Trophoblast cell (in vitro differentiated cells and primary cell): ENCODE data around the gene CELF1.
A peak's percentile ranks its signal among the peaks of the same experiment; 100 is the strongest.

Experiments
- DNase-seq, 2 donors: peaks; one replicate each; pipeline ENCODE4 v3.0.0-alpha.2; 2016
- H2AFZ ChIP-seq: 2 replicates; pipeline ENCODE4 v1.6.1; 2013; ENCODE audit warnings: low read length, moderate library complexity, mild to moderate bottlenecking; ENCODE audit not compliant: insufficient read depth, poor library complexity
- H2AK5ac ChIP-seq: 2 replicates; pipeline ENCODE4 v1.6.1; 2013; ENCODE audit warnings: mild to moderate bottlenecking, low read length
- H2BK120ac ChIP-seq: 2 replicates; pipeline ENCODE4 v1.6.1; 2013; ENCODE audit warnings: low read length, mild to moderate bottlenecking, moderate library complexity; ENCODE audit not compliant: insufficient read depth, poor library complexity
- H2BK12ac ChIP-seq: 2 replicates; pipeline ENCODE4 v1.6.1; 2013; ENCODE audit warnings: mild to moderate bottlenecking, low read length, moderate library complexity
- H2BK5ac ChIP-seq: 2 replicates; pipeline ENCODE4 v1.6.1; 2013; ENCODE audit warnings: low read length, low read depth, moderate library complexity, mild to moderate bottlenecking; ENCODE audit not compliant: poor library complexity
- H3K14ac ChIP-seq: 2 replicates; pipeline ENCODE4 v1.6.1; 2013; ENCODE audit warnings: mild to moderate bottlenecking, low read length
- H3K18ac ChIP-seq: 2 replicates; pipeline ENCODE4 v1.6.1; 2013; ENCODE audit warnings: mild to moderate bottlenecking, low read length
- H3K23ac ChIP-seq: 2 replicates; pipeline ENCODE4 v1.6.1; 2013; ENCODE audit warnings: low read length
- H3K27ac ChIP-seq: 2 replicates; pipeline ENCODE4 v1.5.1; 2013; ENCODE audit warnings: low read depth, mild to moderate bottlenecking, inconsistent platforms, low read length, moderate library complexity
- H3K27me3 ChIP-seq: 2 replicates; pipeline ENCODE4 v1.6.1; 2013; ENCODE audit warnings: inconsistent platforms, mild to moderate bottlenecking, low read length, moderate library complexity; ENCODE audit not compliant: insufficient read depth
- H3K36me3 ChIP-seq, 2 experiments: 1 replicate in 1 of 2; 2 replicates in 1 of 2; pipeline ENCODE4 v1.6.1; 2013; ENCODE audit warnings: low read length in 2 of 2, mild to moderate bottlenecking in 2 of 2, moderate library complexity in 1 of 2; ENCODE audit not compliant: insufficient read depth in 2 of 2, control insufficient read depth in 1 of 2
- H3K4ac ChIP-seq: 2 replicates; pipeline ENCODE4 v1.6.1; 2013; ENCODE audit warnings: low read depth, mild to moderate bottlenecking, low read length, moderate library complexity
- H3K4me1 ChIP-seq, 2 experiments: 1 replicate in 1 of 2; 2 replicates in 1 of 2; pipeline ENCODE4 v1.6.1; 2013; ENCODE audit warnings: low read length in 2 of 2, mild to moderate bottlenecking in 2 of 2, moderate library complexity in 1 of 2; ENCODE audit not compliant: insufficient read depth in 2 of 2, control insufficient read depth in 1 of 2
- H3K4me2 ChIP-seq: 2 replicates; pipeline ENCODE4 v1.6.1; 2013; ENCODE audit warnings: inconsistent platforms, mild to moderate bottlenecking, low read length, moderate library complexity
- H3K4me3 ChIP-seq: 2 replicates; pipeline ENCODE4 v1.5.1; 2013; ENCODE audit warnings: mild to moderate bottlenecking, low read depth, low read length, inconsistent platforms
- H3K79me1 ChIP-seq: one replicate; pipeline ENCODE4 v1.6.1; 2013; ENCODE audit warnings: low read length
- H3K79me2 ChIP-seq: 2 replicates; pipeline ENCODE4 v1.6.1; 2013; ENCODE audit warnings: low read length, mild to moderate bottlenecking; ENCODE audit not compliant: control insufficient read depth, insufficient read depth, poor library complexity
- H3K9ac ChIP-seq: 2 replicates; pipeline ENCODE4 v1.6.1; 2013; ENCODE audit warnings: mild to moderate bottlenecking, low read length
- H3K9me3 ChIP-seq: 2 replicates; pipeline ENCODE4 v1.6.1; 2013; ENCODE audit warnings: low read depth, mild to moderate bottlenecking, control low read depth, inconsistent platforms, low read length; ENCODE audit not compliant: insufficient read depth
- H4K12ac ChIP-seq: 2 replicates; pipeline ENCODE4 v1.6.1; 2013; ENCODE audit warnings: low read depth, mild to moderate bottlenecking, low read length, moderate library complexity
- H4K8ac ChIP-seq: 2 replicates; pipeline ENCODE4 v1.6.1; 2013; ENCODE audit warnings: low read depth, mild to moderate bottlenecking, low read length, moderate library complexity
- H4K91ac ChIP-seq: one replicate; pipeline ENCODE4 v1.6.1; 2013; ENCODE audit warnings: low read depth, mild to moderate bottlenecking, low read length, moderate library complexity
- WGBS: extraction: QIAGEN DNeasy Blood & Tissue Kit; methylation state at CpG from one replicate; pipeline ENCODE4 v1.1.7; 2013; ENCODE audit warnings: missing lambda C conversion rate; ENCODE audit not compliant: insufficient read length, insufficient coverage; ENCODE audit errors: extremely low coverage; 5-methylcytosine and 5-hydroxymethylcytosine counted together

Gene CELF1

GRCh38 chr11:47578524-47579494 lies 25.9 kb upstream of the CELF1 start, which contains the start of the genes KBTBD4 and NDUFS3:
Gene KBTBD4 (minus strand): TSS chr11:47578970. CDS start chr11:47578951, 19 bp downstream.
Gene NDUFS3 (plus strand): TSS chr11:47579074. CDS start chr11:47579092, 18 bp downstream.
- Histone ChIP-seq H3K79me1 (peaks cover 5% of the 10 kb centered on the region), H4K91ac (peak within 1 kb of the TSS; percentile 78), H3K4me2 (peak within 1 kb of the TSS; percentile 67), H3K14ac (peak within 1 kb of the TSS; percentile 89), H2AK5ac (peak within 1 kb of the TSS; percentile 16), H3K27ac (peak within 1 kb of the TSS; percentile 66), H3K9ac (peak within 1 kb of the TSS; percentile 90), H3K18ac (peak within 1 kb of the TSS; percentile 91), H3K4me1 (peaks cover 0 to 9% of the 10 kb centered on the region in 2 experiments), H3K27me3 (no peaks in the 10 kb centered on the region), H3K4me3 (peak within 1 kb of the TSS; percentile 95), H3K79me2 (peaks cover 6% of the 10 kb centered on the region), H3K9me3 (no peaks in the 10 kb centered on the region), H2BK120ac (peak within 1 kb of the TSS; percentile 69), H3K36me3 (peaks cover 30 to 39% of the 10 kb centered on the region in 2 experiments), H4K12ac (peak within 1 kb of the TSS; percentile 81), H3K23ac (no peak within 1 kb of the TSS), H4K8ac (peak within 1 kb of the TSS; percentile 92), H2BK5ac (peak within 1 kb of the TSS; percentile 71), H2BK12ac (no peak within 1 kb of the TSS), H3K4ac (peak within 1 kb of the TSS; percentile 67), H2AFZ (peak within 1 kb of the TSS; percentile 78)
- no CpG with 5 or more reads among the region's 72 CpGs for WGBS
- DNase-seq, result peak; percentile 86 to 97

DNA sequence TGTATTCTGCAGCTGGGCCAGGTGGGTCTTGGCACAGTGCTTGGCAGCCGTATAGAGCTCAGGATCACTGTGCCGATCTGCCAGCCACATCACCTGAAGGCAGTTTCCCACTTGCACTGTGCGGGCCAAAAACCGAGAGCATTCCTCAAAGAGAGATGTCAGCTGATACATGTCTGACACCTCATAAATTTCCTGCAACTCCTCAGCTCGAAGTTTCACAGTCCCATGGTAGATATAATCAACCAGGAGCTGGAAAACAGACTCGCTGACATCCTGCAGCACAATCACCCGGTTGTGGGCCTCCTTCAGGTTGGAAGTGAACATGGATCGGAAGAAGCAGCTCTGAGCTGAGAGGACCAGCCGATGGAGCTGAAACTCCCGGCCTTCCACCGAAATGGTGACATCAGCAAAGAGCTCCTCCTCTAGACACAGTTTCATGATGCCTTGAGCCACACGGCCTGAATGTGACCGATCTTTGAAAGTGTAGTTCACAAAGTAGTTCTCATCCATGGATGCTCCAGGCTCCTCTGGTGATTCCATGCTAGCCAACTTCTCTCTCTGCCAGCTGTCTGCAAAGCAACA lies 24.6 kb upstream of the CELF1 start:
- no CpG with 5 or more reads among the region's 13 CpGs for WGBS
- peaks cover 0 to 9% of the 10 kb centered on the region in 2 experiments for H3K4me1 ChIP-seq
- H2AFZ ChIP-seq, result no peak overlapping the region
- peaks cover 6% of the 10 kb centered on the region for H3K79me2 ChIP-seq
- peak overlapping the region; percentile 16 for H4K12ac ChIP-seq
- no peak overlapping the region for H3K23ac ChIP-seq
- DNase-seq, result no peak
- no peak overlapping the region for H3K4ac ChIP-seq
- H3K14ac ChIP-seq, result no peak overlapping the region
- no peak overlapping the region for H2BK5ac ChIP-seq
- peaks cover 5% of the 10 kb centered on the region for H3K79me1 ChIP-seq
- H2BK120ac ChIP-seq, result no peak overlapping the region
- H3K36me3 ChIP-seq, result peaks cover 29 to 38% of the 10 kb centered on the region in 2 experiments
- H2BK12ac ChIP-seq, result no peak overlapping the region
- H2AK5ac ChIP-seq, result no peak overlapping the region
- H4K91ac ChIP-seq, result no peak overlapping the region
- H3K4me3 ChIP-seq, result no peak overlapping the region
- H4K8ac ChIP-seq, result peak overlapping the region; percentile 9
- H3K18ac ChIP-seq, result no peak overlapping the region
- H3K9me3 ChIP-seq, result peaks cover 3% of the 10 kb centered on the region
- H3K27me3 ChIP-seq, result no peaks in the 10 kb centered on the region
- peak overlapping the region; percentile 67 for H3K4me2 ChIP-seq
- H3K27ac ChIP-seq, result no peak overlapping the region
- H3K9ac ChIP-seq, result no peak overlapping the region

DNA sequence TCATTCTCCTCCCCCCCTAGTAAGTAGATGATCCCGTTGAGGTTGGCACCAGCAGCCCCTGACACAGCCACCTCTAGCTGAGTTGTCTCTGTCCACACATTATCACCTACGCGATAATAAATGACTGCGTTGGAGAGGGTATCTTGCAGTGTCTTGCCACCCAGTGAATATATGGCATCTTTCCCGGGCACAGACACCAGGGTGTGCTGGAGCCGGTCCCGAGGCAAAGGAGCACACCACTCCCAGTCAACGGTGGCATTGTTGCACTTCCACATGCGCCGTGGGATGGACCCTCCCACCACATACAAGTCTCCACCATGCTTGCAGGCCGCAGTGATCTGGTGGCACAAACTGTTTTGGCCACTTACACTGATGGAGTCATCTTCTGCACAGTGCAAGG lies 20.4 kb upstream of the CELF1 start:
- Histone ChIP-seq H3K4me1 (peaks cover 0 to 4% of the 10 kb centered on the region in 2 experiments), H4K8ac (no peak overlapping the region), H3K9ac (no peak overlapping the region), H3K27me3 (no peaks in the 10 kb centered on the region), H3K9me3 (peaks cover 3% of the 10 kb centered on the region), H3K27ac (no peak overlapping the region), H4K91ac (no peak overlapping the region), H3K14ac (no peak overlapping the region), H3K79me2 (no peaks in the 10 kb centered on the region), H4K12ac (no peak overlapping the region), H3K36me3 (peaks cover 26 to 42% of the 10 kb centered on the region in 2 experiments), H3K4ac (no peak overlapping the region), H3K4me2 (no peak overlapping the region), H3K18ac (no peak overlapping the region), H2AFZ (no peak overlapping the region), H2AK5ac (no peak overlapping the region), H3K23ac (no peak overlapping the region), H3K4me3 (peak overlapping the region; percentile 32), H2BK5ac (no peak overlapping the region), H2BK12ac (no peak overlapping the region), H3K79me1 (no peaks in the 10 kb centered on the region), H2BK120ac (no peak overlapping the region)
- no peak for DNase-seq
- no CpG with 5 or more reads among the region's 11 CpGs for WGBS

DNA sequence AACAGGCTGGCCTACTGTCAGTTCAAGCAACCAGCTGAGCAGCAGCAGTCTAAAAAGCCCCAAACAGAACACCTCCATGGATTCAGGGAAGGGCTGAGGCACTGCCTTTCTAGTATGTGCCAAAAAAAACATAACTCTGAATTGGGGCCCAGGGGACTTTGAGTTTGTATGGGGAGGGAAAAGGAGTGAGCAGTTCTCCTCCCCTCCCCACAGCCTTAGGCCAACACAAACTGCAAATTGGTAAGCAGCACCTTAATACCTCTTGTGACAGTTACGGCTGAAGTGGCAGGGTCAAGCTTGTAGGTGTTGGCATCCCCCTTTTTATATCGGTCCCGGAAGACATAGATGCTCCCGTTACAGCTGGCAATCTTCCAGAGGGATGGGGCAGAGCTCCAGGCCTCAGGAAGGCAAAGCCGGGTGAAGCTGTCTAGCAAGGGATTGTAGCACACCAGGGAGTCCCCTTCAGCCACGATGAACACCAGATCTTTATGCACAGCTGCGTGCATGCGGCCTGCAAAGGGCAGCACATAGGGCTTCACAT lies 19.9 kb upstream of the CELF1 start:
- no peak overlapping the region for H3K4ac ChIP-seq
- H3K18ac ChIP-seq, result no peak overlapping the region
- H3K9me3 ChIP-seq, result peaks cover 3% of the 10 kb centered on the region
- no peak overlapping the region for H2BK120ac ChIP-seq
- no peak overlapping the region for H3K4me3 ChIP-seq
- no peak overlapping the region for H2AFZ ChIP-seq
- no peak overlapping the region for H4K8ac ChIP-seq
- WGBS, result no CpG with 5 or more reads among the region's 8 CpGs
- no peak overlapping the region for H3K4me2 ChIP-seq
- no peaks in the 10 kb centered on the region for H3K27me3 ChIP-seq
- no peak overlapping the region for H2BK5ac ChIP-seq
- no peak for DNase-seq
- H3K23ac ChIP-seq, result no peak overlapping the region
- peaks cover 26 to 41% of the 10 kb centered on the region in 2 experiments for H3K36me3 ChIP-seq
- no peak overlapping the region for H4K91ac ChIP-seq
- no peak overlapping the region for H3K14ac ChIP-seq
- H4K12ac ChIP-seq, result no peak overlapping the region
- H2AK5ac ChIP-seq, result no peak overlapping the region
- no peak overlapping the region for H3K27ac ChIP-seq
- no peak overlapping the region for H2BK12ac ChIP-seq
- peaks cover 0 to 2% of the 10 kb centered on the region in 2 experiments for H3K4me1 ChIP-seq
- H3K79me1 ChIP-seq, result no peaks in the 10 kb centered on the region
- H3K79me2 ChIP-seq, result no peaks in the 10 kb centered on the region
- no peak overlapping the region for H3K9ac ChIP-seq
